Neural cell (in vitro differentiated cells): ENCODE data around the gene CELF5. TPM values are rescaled to one million over a fixed set of nuclear protein-coding genes. Genes with fewer than 3 reads are reported as not detected.

ENCODE experiments used
- H2AFZ ChIP-seq: fragments of 200-600, 300-800 bp; sonication (generic), shearing (Covaris generic); 2 replicates; pipeline ENCODE4 v1.6.0; 2014; ENCODE audit warnings: low read depth, mild to moderate bottlenecking, antibody characterized with exemption, low read length, moderate library complexity
- H3F3A ChIP-seq: fragments of 200-600 bp; shearing (Covaris generic); 2 replicates; pipeline ENCODE4 v1.6.1; 2016; ENCODE audit warnings: mild to moderate bottlenecking, moderate library complexity, mixed read lengths, antibody characterized with exemption, low read length; ENCODE audit not compliant: insufficient read depth, poor library complexity, severe bottlenecking
- H3K27ac ChIP-seq: fragments of 200-600, 300-800 bp; sonication (generic), shearing (Covaris generic); 2 replicates; pipeline ENCODE4 v1.5.1; 2014; ENCODE audit warnings: mild to moderate bottlenecking, low read length, moderate library complexity
- H3K27me3 ChIP-seq: fragments of 300-800, 200-600 bp; sonication (generic), shearing (Covaris generic); 2 replicates; pipeline ENCODE4 v1.6.0; 2014; ENCODE audit warnings: mild to moderate bottlenecking, low read depth, low read length, moderate library complexity; ENCODE audit not compliant: insufficient read depth
- H3K36me3 ChIP-seq: fragments of 300-800, 200-600 bp; sonication (generic), shearing (Covaris generic); 2 replicates; pipeline ENCODE4 v1.5.1; 2014; ENCODE audit warnings: mild to moderate bottlenecking, antibody characterized with exemption, low read length, moderate library complexity; ENCODE audit not compliant: insufficient read depth
- H3K4me2 ChIP-seq: fragments of 300-800, 200-600 bp; sonication (generic), shearing (Covaris generic); 2 replicates; pipeline ENCODE4 v1.6.0; 2014; ENCODE audit warnings: mild to moderate bottlenecking, low read length
- H3K4me3 ChIP-seq: fragments of 300-800, 200-600 bp; sonication (generic), shearing (Covaris generic); 2 replicates; pipeline ENCODE4 v1.5.1; 2014; ENCODE audit warnings: mild to moderate bottlenecking, low read length, moderate library complexity
- H3K79me2 ChIP-seq: fragments of 200-600 bp; shearing (Covaris generic); replicated peaks from 2 replicates; pipeline ENCODE4 v1.6.0; 2014; ENCODE audit warnings: mild to moderate bottlenecking, low read length, moderate library complexity; ENCODE audit not compliant: insufficient read depth
- H3K9ac ChIP-seq: fragments of 300-800, 200-600 bp; sonication (generic), shearing (Covaris generic); 2 replicates; pipeline ENCODE4 v1.6.1; 2016; ENCODE audit warnings: mild to moderate bottlenecking, low read length, mixed read lengths
- H3K9me2 ChIP-seq: fragments of 200-600 bp; shearing (Covaris generic); 2 replicates; pipeline ENCODE4 v1.6.1; 2016; ENCODE audit warnings: mild to moderate bottlenecking, low read length, mixed read lengths; ENCODE audit not compliant: insufficient read depth
- H3K9me3 ChIP-seq: fragments of 200-600, 300-800 bp; sonication (generic), shearing (Covaris generic); 2 replicates; pipeline ENCODE4 v1.6.1; 2016; ENCODE audit warnings: mild to moderate bottlenecking, mixed run types, low read length, moderate library complexity, mixed read lengths
- H4K20me1 ChIP-seq: fragments of 200-600 bp; shearing (Covaris generic); 2 replicates; pipeline ENCODE4 v1.6.1; 2016; ENCODE audit warnings: mild to moderate bottlenecking, mixed run types; ENCODE audit not compliant: insufficient read depth
- EP300 ChIP-seq: fragments of 450-650 bp; conservative IDR thresholded peaks from 2 replicates; pipeline ENCODE4 v1.6.1; 2014; ENCODE audit warnings: antibody characterized with exemption, mild to moderate bottlenecking, moderate library complexity; ENCODE audit not compliant: poor library complexity, severe bottlenecking
- EZH2 ChIP-seq: fragments of 200-600, 300-800 bp; shearing (Covaris generic), sonication (generic); IDR thresholded peaks from 2 replicates; pipeline ENCODE4 v1.6.1; 2014; ENCODE audit warnings: antibody characterized with exemption, low read length, borderline replicate concordance, mild to moderate bottlenecking; ENCODE audit not compliant: insufficient read depth, poor library complexity, severe bottlenecking
- MXI1 ChIP-seq: fragments of 450-650 bp; conservative IDR thresholded peaks from 2 replicates; pipeline ENCODE4 v1.6.1; 2014; ENCODE audit warnings: antibody characterized with exemption, mild to moderate bottlenecking; ENCODE audit not compliant: poor library complexity, severe bottlenecking
- POLR2AphosphoS5 ChIP-seq: IDR thresholded peaks from 2 replicates; pipeline ENCODE4 v1.6.1; 2012
- RAD21 ChIP-seq: fragments of 450-650 bp; conservative IDR thresholded peaks from 2 replicates; pipeline ENCODE4 v1.6.1; 2014; ENCODE audit warnings: antibody characterized with exemption, mild to moderate bottlenecking, moderate library complexity
- SMC3 ChIP-seq: fragments of 450-650 bp; conservative IDR thresholded peaks from 2 replicates; pipeline ENCODE4 v1.6.1; 2014; ENCODE audit warnings: antibody characterized with exemption, mild to moderate bottlenecking, moderate library complexity; ENCODE audit not compliant: poor library complexity
- TAF1 ChIP-seq: IDR thresholded peaks from 2 replicates; pipeline ENCODE4 v1.6.1; 2012; ENCODE audit warnings: low read depth
- polyA plus RNA-seq: library from polyadenylated mRNA; depleted of rRNA; stranded (reverse); fragments of >200 nt; gene quantifications from 2 replicates; pipeline ENCODE4 v1.2.3, GENCODE V29; 2014
- TF ChIP-seq, protein P1 (sequence below): IDR thresholded peaks from 2 replicates; pipeline ENCODE4 v1.6.1; 2012; ENCODE audit warnings: borderline replicate concordance
- TF ChIP-seq, protein P2 (sequence below): fragments of 450-650 bp; IDR thresholded peaks from 2 replicates; pipeline ENCODE4 v1.5.1; 2014; ENCODE audit warnings: antibody characterized with exemption, mild to moderate bottlenecking, moderate library complexity; ENCODE audit not compliant: poor library complexity, severe bottlenecking

The CELF5 gene
- polyA plus RNA-seq, 1 donor from 2014 or later, result 130 TPM

DNA sequence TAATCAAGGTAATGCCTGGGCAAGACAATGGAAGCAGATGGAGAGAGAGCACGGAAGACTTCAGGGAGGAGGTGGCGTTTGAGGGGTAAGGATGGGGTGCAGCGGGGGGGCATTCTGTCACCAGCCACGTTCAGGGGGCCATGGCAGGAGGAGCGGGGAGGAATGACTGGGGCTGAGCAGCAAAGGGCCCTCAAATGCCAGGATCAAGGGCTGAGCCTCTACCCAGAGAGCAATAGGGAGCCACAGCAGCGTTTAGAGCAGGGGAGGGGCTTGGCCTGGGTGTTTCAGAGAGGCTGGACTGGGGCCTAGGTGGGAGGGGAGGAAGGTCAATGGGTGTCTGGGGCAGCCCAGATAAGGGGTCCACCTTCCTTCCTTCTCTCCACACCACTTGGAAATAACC is 44.3 kb downstream of the CELF5 start:
- Histone ChIP-seq H3K9me2 (no peaks in the 10 kb centered on the region), H2AFZ (no peak overlapping the region), H3K79me2 (peaks cover 70% of the 10 kb centered on the region), H3K9ac (no peak overlapping the region), H3K4me3 (no peak overlapping the region), H3K9me3 (no peaks in the 10 kb centered on the region), H3K36me3 (peaks cover 6% of the 10 kb centered on the region), H3F3A (no peaks in the 10 kb centered on the region), H4K20me1 (no peaks in the 10 kb centered on the region), H3K4me2 (no peak overlapping the region), H3K27me3 (no peaks in the 10 kb centered on the region), H3K27ac (peak overlapping the region; percentile 34)
- TF ChIP-seq TAF1 (no peak), EP300 (no peak), MXI1 (no peak), SMC3 (no peak), POLR2AphosphoS5 (no peak), EZH2 (no peak), RAD21 (no peak)
- TF ChIP-seq, protein P1, sequence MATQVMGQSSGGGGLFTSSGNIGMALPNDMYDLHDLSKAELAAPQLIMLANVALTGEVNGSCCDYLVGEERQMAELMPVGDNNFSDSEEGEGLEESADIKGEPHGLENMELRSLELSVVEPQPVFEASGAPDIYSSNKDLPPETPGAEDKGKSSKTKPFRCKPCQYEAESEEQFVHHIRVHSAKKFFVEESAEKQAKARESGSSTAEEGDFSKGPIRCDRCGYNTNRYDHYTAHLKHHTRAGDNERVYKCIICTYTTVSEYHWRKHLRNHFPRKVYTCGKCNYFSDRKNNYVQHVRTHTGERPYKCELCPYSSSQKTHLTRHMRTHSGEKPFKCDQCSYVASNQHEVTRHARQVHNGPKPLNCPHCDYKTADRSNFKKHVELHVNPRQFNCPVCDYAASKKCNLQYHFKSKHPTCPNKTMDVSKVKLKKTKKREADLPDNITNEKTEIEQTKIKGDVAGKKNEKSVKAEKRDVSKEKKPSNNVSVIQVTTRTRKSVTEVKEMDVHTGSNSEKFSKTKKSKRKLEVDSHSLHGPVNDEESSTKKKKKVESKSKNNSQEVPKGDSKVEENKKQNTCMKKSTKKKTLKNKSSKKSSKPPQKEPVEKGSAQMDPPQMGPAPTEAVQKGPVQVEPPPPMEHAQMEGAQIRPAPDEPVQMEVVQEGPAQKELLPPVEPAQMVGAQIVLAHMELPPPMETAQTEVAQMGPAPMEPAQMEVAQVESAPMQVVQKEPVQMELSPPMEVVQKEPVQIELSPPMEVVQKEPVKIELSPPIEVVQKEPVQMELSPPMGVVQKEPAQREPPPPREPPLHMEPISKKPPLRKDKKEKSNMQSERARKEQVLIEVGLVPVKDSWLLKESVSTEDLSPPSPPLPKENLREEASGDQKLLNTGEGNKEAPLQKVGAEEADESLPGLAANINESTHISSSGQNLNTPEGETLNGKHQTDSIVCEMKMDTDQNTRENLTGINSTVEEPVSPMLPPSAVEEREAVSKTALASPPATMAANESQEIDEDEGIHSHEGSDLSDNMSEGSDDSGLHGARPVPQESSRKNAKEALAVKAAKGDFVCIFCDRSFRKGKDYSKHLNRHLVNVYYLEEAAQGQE, result no peak
- TF ChIP-seq, protein P2, sequence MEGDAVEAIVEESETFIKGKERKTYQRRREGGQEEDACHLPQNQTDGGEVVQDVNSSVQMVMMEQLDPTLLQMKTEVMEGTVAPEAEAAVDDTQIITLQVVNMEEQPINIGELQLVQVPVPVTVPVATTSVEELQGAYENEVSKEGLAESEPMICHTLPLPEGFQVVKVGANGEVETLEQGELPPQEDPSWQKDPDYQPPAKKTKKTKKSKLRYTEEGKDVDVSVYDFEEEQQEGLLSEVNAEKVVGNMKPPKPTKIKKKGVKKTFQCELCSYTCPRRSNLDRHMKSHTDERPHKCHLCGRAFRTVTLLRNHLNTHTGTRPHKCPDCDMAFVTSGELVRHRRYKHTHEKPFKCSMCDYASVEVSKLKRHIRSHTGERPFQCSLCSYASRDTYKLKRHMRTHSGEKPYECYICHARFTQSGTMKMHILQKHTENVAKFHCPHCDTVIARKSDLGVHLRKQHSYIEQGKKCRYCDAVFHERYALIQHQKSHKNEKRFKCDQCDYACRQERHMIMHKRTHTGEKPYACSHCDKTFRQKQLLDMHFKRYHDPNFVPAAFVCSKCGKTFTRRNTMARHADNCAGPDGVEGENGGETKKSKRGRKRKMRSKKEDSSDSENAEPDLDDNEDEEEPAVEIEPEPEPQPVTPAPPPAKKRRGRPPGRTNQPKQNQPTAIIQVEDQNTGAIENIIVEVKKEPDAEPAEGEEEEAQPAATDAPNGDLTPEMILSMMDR, result no peak

DNA sequence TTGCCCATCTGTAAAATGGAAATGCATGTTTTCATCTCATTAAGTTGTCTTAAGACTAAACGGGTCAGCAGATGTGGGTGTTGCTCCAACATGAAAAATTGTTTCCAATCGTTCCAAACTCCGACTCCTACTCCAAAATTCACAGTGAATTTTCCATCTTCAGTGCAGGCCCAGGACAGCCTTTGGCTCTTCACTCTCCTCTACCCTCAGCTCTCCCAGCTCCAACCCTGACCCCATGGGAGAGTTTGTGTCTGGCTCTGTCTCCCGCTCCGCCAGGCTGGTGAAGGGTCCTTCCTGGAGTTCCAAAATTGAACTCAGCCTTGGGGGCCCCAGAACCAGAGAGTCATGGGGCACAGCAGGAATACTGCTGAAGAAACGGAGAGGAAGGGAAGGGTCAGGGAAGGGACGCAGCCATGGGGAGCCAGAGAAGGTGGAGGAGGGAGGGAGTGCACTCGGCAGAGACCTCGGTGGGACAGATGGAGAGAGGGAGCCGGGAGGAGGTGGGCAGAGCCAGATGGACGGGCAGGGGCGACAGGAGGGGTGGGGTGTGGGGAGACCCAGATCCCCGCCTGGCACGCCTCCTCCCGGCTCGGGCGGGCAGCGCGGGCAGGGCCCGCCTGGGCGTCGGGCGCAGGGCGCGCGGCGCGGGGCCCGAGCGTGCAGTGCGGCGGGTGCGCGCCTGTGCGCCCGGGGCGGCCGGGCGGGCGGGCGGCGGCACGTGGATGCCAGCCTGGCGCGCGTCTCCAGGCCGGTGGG is 45.6 kb downstream of the CELF5 start:
- H3K9ac ChIP-seq, result peak overlapping the region; percentile 84
- H3K4me3 ChIP-seq, result peak overlapping the region; percentile 62
- H3K9me3 ChIP-seq, result no peaks in the 10 kb centered on the region
- peaks cover 6% of the 10 kb centered on the region for H3K36me3 ChIP-seq
- H3K4me2 ChIP-seq, result peak overlapping the region; percentile 73
- no peaks in the 10 kb centered on the region for H3K27me3 ChIP-seq
- no peaks in the 10 kb centered on the region for H3K9me2 ChIP-seq
- H3K27ac ChIP-seq, result peak overlapping the region; percentile 95
- H3F3A ChIP-seq, result no peaks in the 10 kb centered on the region
- TF ChIP-seq MXI1 (no peak), EZH2 (no peak), RAD21 (no peak), EP300 (no peak), TAF1 (no peak), SMC3 (no peak), POLR2AphosphoS5 (no peak)
- TF ChIP-seq, protein P2, result no peak
- no peak overlapping the region for H2AFZ ChIP-seq
- H4K20me1 ChIP-seq, result no peaks in the 10 kb centered on the region
- peaks cover 68% of the 10 kb centered on the region for H3K79me2 ChIP-seq
